ENCODE measurements around the gene HTT.

- TF ChIP-seq CTCF (IDR thresholded peaks at IDR 0.05) (no peak), POLR2A (IDR thresholded peaks at IDR 0.05) (no peak)
Measured at GRCh38 chr4:3284734-3285557, 210.5 kb downstream of the HTT start.

All from lower leg skin (tissue), 3 donors.